HCT116 (cell line): ENCODE data around the gene KIF1A. TPM values are rescaled to one million over a fixed set of nuclear protein-coding genes. Genes with fewer than 3 reads are reported as not detected.

ENCODE experiments used
- ATAC-seq: fragments of 200-7000 bp; cut with Tn5 transposase; 2 replicates; pipeline ENCODE4 v1.9.1; 2020; ENCODE audit warnings: mild to moderate bottlenecking, moderate library complexity
- BruUV-seq: library from RNA; stranded (reverse); fragments of 400-500 nt; replicated peaks from 2 replicates; lab custom pipeline; 2021; lab: Mats Ljungman, UMichigan
- CTCF ChIA-PET: fragments of 300-600 bp; sonication (Branson Sonifier 250); formaldehyde crosslinking; loops from one replicate; lab custom pipeline; 2021; ENCODE audit warnings: antibody characterized with exemption; lab: Charles Lee
- POLR2A ChIA-PET: fragments of 300-600, 350-600 bp; sonication (Branson Sonifier 250); formaldehyde crosslinking; loops from one replicate; lab custom pipeline; 2021; ENCODE audit warnings: antibody characterized with exemption; lab: Charles Lee
- RAD21 ChIA-PET, 2 experiments: fragments of 300-600 bp; sonication (Branson Sonifier 250); formaldehyde crosslinking; loops; one replicate each; lab custom pipeline; 2023; ENCODE audit warnings: low total read pairs in 2 of 2; ENCODE audit not compliant: uncharacterized antibody in 2 of 2, unreplicated experiment in 2 of 2, low non-redundant PET in 1 of 2; lab: Charles Lee
- DNase-seq: peaks from one replicate; pipeline ENCODE4 v3.0.0-alpha.2; 2010; ENCODE audit warnings: low read depth, low spot score
- H2AFZ ChIP-seq: fragments of 200-600 bp; shearing (Covaris generic), sonication (generic); 2 replicates; pipeline ENCODE4 v1.6.1; 2017; ENCODE audit warnings: low read depth, mixed run types, mixed read lengths, antibody characterized with exemption, low read length; ENCODE audit not compliant: poor library complexity, severe bottlenecking
- H3K27ac ChIP-seq: 2 replicates; pipeline ENCODE4 v1.5.1; 2012; ENCODE audit warnings: low read depth, low read length
- H3K27me3 ChIP-seq: fragments of 200-600 bp; sonication (generic); 2 replicates; pipeline ENCODE4 v1.6.1; 2016; ENCODE audit warnings: mixed run types, low read length, mixed read lengths; ENCODE audit not compliant: insufficient read depth
- H3K36me3 ChIP-seq, 2 experiments: fragments of 200-500 bp in 1 of 2; fragments of 200-600 bp in 1 of 2; sonication (Bioruptor generic) in 1 of 2; sonication (generic) in 1 of 2; 2 replicates each; pipeline versions ENCODE4 v1.5.1 to v1.6.1; 2014 to 2016; ENCODE audit warnings: low read length in 2 of 2, inconsistent platforms in 1 of 2, mixed read lengths in 1 of 2, mixed run types in 1 of 2; ENCODE audit not compliant: insufficient read depth in 2 of 2, control insufficient read depth in 1 of 2
- H3K4me1 ChIP-seq, 2 experiments: fragments of 200-600 bp in 1 of 2; sonication (generic) in 1 of 2; 2 replicates each; pipeline versions ENCODE4 v1.5.1 to v1.6.1; 2012 to 2017; ENCODE audit warnings: low read length in 2 of 2, inconsistent platforms in 1 of 2, mild to moderate bottlenecking in 1 of 2, mixed read lengths in 1 of 2, mixed run types in 1 of 2, moderate library complexity in 1 of 2; ENCODE audit not compliant: insufficient read depth in 2 of 2, control insufficient read depth in 1 of 2
- H3K4me2 ChIP-seq: fragments of 200-600 bp; sonication (generic); 2 replicates; pipeline ENCODE4 v1.6.1; 2017; ENCODE audit warnings: mixed run types, low read length, mixed read lengths
- H3K4me3 ChIP-seq, 2 experiments: fragments of 200-600 bp in 1 of 2; sonication (generic) in 1 of 2; replicated peaks in 1 of 2; 2 replicates each; pipeline ENCODE4 v1.5.1; 2011 to 2016; ENCODE audit warnings: low read length in 2 of 2, control low read depth in 1 of 2, low read depth in 1 of 2, mild to moderate bottlenecking in 1 of 2, mixed read lengths in 1 of 2, mixed run types in 1 of 2
- H3K79me2 ChIP-seq: fragments of 200-600 bp; sonication (generic); 2 replicates; pipeline ENCODE4 v1.6.1; 2017; ENCODE audit warnings: mild to moderate bottlenecking, mixed run types, low read length, moderate library complexity, mixed read lengths; ENCODE audit not compliant: insufficient read depth
- H3K9ac ChIP-seq: fragments of 200-600 bp; sonication (generic); 2 replicates; pipeline ENCODE4 v1.6.1; 2016; ENCODE audit warnings: low read length, mixed read lengths
- H3K9me2 ChIP-seq: fragments of 200-600 bp; sonication (generic), shearing (Covaris generic); 2 replicates; pipeline ENCODE4 v1.6.1; 2017; ENCODE audit warnings: mixed run types, mild to moderate bottlenecking, moderate library complexity; ENCODE audit not compliant: insufficient read depth
- H3K9me3 ChIP-seq, 2 experiments: fragments of 200-500 bp in 1 of 2; fragments of 200-600 bp in 1 of 2; sonication (Bioruptor generic) in 1 of 2; sonication (generic) in 1 of 2; 2 replicates each; pipeline ENCODE4 v1.6.1; 2014 to 2017; ENCODE audit warnings: low read length in 2 of 2, mixed read lengths in 2 of 2, inconsistent platforms in 1 of 2, low read depth in 1 of 2, mild to moderate bottlenecking in 1 of 2, mixed run types in 1 of 2, moderate library complexity in 1 of 2; ENCODE audit not compliant: control insufficient read depth in 1 of 2, insufficient read depth in 1 of 2
- H4K20me1 ChIP-seq: fragments of 200-600 bp; sonication (generic), shearing (Covaris generic); 2 replicates; pipeline ENCODE4 v1.6.1; 2017; ENCODE audit warnings: mixed run types, mild to moderate bottlenecking, moderate library complexity; ENCODE audit not compliant: insufficient read depth
- CEBPB ChIP-seq: IDR thresholded peaks from 2 replicates; pipeline ENCODE4 v1.6.1; 2012; ENCODE audit warnings: low read depth
- CTCF ChIP-seq, 3 experiments: fragments of 200-600 bp in 1 of 3; sonication (generic) in 1 of 3; IDR thresholded peaks in 2 of 3; conservative IDR thresholded peaks in 1 of 3; 2 replicates each; pipeline ENCODE4 v1.5.1; 2012 to 2017; ENCODE audit warnings: low read depth in 2 of 3, low read length in 2 of 3, antibody characterized with exemption in 1 of 3, borderline replicate concordance in 1 of 3, control low read depth in 1 of 3, mild to moderate bottlenecking in 1 of 3, mixed read lengths in 1 of 3, mixed run types in 1 of 3, moderate library complexity in 1 of 3; ENCODE audit not compliant: insufficient read depth in 1 of 3
- REST ChIP-seq: IDR thresholded peaks from 2 replicates; pipeline ENCODE4 v1.6.1; 2012; ENCODE audit warnings: low read depth
- intact Hi-C: fragments of 100-400 bp; cut with micrococcal nuclease; formaldehyde crosslinking; loops from 2 replicates; pipeline ENCODE4 v1.10.0; 2022
- total RNA-seq: library from RNA; stranded (reverse); gene quantifications from one replicate; pipeline ENCODE4 v1.2.1, GENCODE V29; 2021; ENCODE audit not compliant: unreplicated experiment

Gene KIF1A
- total RNA-seq, 1 experiment from 2014 or later, result 0.27 TPM

GRCh38 chr2:240670402-240670801 lies 149.6 kb downstream of the KIF1A start:
- no peaks in the 10 kb centered on the region for H3K9me2 ChIP-seq
- no peak overlapping the region for H3K4me3 ChIP-seq
- TF ChIP-seq REST, result no peak
- TF ChIP-seq CTCF (IDR thresholded peaks at IDR 0.05 in 2 of 3, conservative IDR thresholded peaks at IDR 0.05 in 1 of 3; ENCODE audit: borderline replicate concordance in 1 of 3, insufficient read depth in 1 of 3, low read depth in 2 of 3, low read length in 2 of 3), result no peak
- TF ChIP-seq CEBPB, result no peak
- TF ChIP-seq, all 23 proteins: peak for 0
- DNase-seq (no peak), ATAC-seq (no peak)
- no peak overlapping the region for H2AFZ ChIP-seq
- ChIA-PET RAD21 (no interaction called here), POLR2A (no interaction called here), CTCF (no interaction called here)
- H3K79me2 ChIP-seq, result no peaks in the 10 kb centered on the region
- H3K36me3 ChIP-seq, result no peaks in the 10 kb centered on the region
- no TSS peak for BruUV-seq
- H3K4me2 ChIP-seq, result no peak overlapping the region
- no peaks in the 10 kb centered on the region for H4K20me1 ChIP-seq
- H3K9me3 ChIP-seq, result no peaks in the 10 kb centered on the region
- no peak overlapping the region for H3K27ac ChIP-seq
- H3K9ac ChIP-seq, result no peak overlapping the region
- 0 out of 2 replicates have a peak, but pooled peaks cover 17% of the 10 kb centered on the region for H3K27me3 ChIP-seq
- no peaks in the 10 kb centered on the region for H3K4me1 ChIP-seq
- intact Hi-C loops, result no loop called here
